NB4 (cell line): Measurements from ENCODE around the gene SPEM3.

Source experiments
- CTCF ChIP-seq: IDR thresholded peaks from one replicate; pipeline ENCODE4 v1.5.1; 2012; ENCODE audit warnings: low read depth, low read length
- POLR2A ChIP-seq: IDR thresholded peaks from 2 replicates; pipeline ENCODE4 v1.6.1; 2011; ENCODE audit warnings: mild to moderate bottlenecking; ENCODE audit not compliant: insufficient read length; ENCODE audit errors: extremely low read depth

GRCh38 chr17:7391307-7391706, 37.4 kb upstream of the SPEM3 start:
- TF ChIP-seq CTCF: no peak
- no peak for TF ChIP-seq POLR2A
